ENCODE data around the gene BCLAF1.

The BCLAF1 gene

GRCh38 chr6:136289579-136290409, at the start of gene BCLAF1:
Gene BCLAF1 (minus strand): TSS chr6:136289846. CDS start chr6:136279866, 9,980 bp downstream.
- DNase-seq, result peak; percentile 99 to 100 (median 99)

GRCh38 chr6:136338486-136338885, 48.8 kb upstream of the BCLAF1 start:
- no peak for DNase-seq

- DNase-seq, result no peak
Measured at GRCh38 chr6:136337606-136338005, 48.0 kb upstream of the BCLAF1 start.

GRCh38 chr6:136337121-136337520, 47.5 kb upstream of the BCLAF1 start:
- DNase-seq, result no peak

GRCh38 chr6:136335736-136336363, 46.2 kb upstream of the BCLAF1 start:
- no peak for DNase-seq

GRCh38 chr6:136334853-136335252, 45.2 kb upstream of the BCLAF1 start:
- DNase-seq, result no peak

- no peak for DNase-seq
Measured at GRCh38 chr6:136334465-136334846, 44.8 kb upstream of the BCLAF1 start.

- no peak for DNase-seq
Measured at GRCh38 chr6:136333824-136334464, 44.3 kb upstream of the BCLAF1 start.

GRCh38 chr6:136331461-136331860, 41.8 kb upstream of the BCLAF1 start:
- no peak for DNase-seq

GRCh38 chr6:136330634-136331033, 41.0 kb upstream of the BCLAF1 start:
- no peak for DNase-seq

- peak; percentile 26 to 88 (median 58) for DNase-seq
Measured at GRCh38 chr6:136326038-136326553, 36.5 kb upstream of the BCLAF1 start.

GRCh38 chr6:136324686-136325380, 35.2 kb upstream of the BCLAF1 start:
- DNase-seq, result peak in 2 of 3 experiments; percentile 60 to 79

- peak in 1 of 3 experiments; percentile 51 for DNase-seq
Measured at GRCh38 chr6:136323431-136324112, 33.9 kb upstream of the BCLAF1 start.

- DNase-seq, result no peak
Measured at GRCh38 chr6:136319732-136320131, 30.1 kb upstream of the BCLAF1 start.

GRCh38 chr6:136318676-136319075, 29.0 kb upstream of the BCLAF1 start:
- DNase-seq, result no peak

GRCh38 chr6:136317971-136318370, 28.3 kb upstream of the BCLAF1 start:
- DNase-seq, result no peak

GRCh38 chr6:136317021-136317694, 27.5 kb upstream of the BCLAF1 start:
- peak; percentile 45 to 89 (median 51) for DNase-seq

GRCh38 chr6:136315594-136315993, 25.9 kb upstream of the BCLAF1 start:
- no peak for DNase-seq

GRCh38 chr6:136312975-136313374, 23.3 kb upstream of the BCLAF1 start:
- no peak for DNase-seq

GRCh38 chr6:136309729-136310311, 20.2 kb upstream of the BCLAF1 start:
- no peak for DNase-seq

- no peak for DNase-seq
Measured at GRCh38 chr6:136309171-136309570, 19.5 kb upstream of the BCLAF1 start.
